Measurements from ENCODE around the gene TPP2.

The TPP2 gene

GRCh38 chr13:102596147-102597028 is at the start of gene TPP2:
Gene TPP2 (plus strand): TSS chr13:102596986. CDS start chr13:102597039, 53 bp downstream.
- H3K79me2 ChIP-seq (ENCODE audit: low read length): peaks cover 78% of the 10 kb centered on the region
- H4K20me1 ChIP-seq (ENCODE audit: insufficient read depth, low read length): peaks cover 36% of the 10 kb centered on the region
- no peaks in the 10 kb centered on the region; the same call in 1 of the 2 replicates for H3K9me3 ChIP-seq (replicated peaks; ENCODE audit: insufficient read depth, low read length)
- peaks cover 36% of the 10 kb centered on the region for H3K4me1 ChIP-seq (ENCODE audit: low read length)
- H3K4me2 ChIP-seq (ENCODE audit: low read depth, low read length): peak within 1 kb of the TSS; percentile 82
- peak; percentile 99 for DNase-seq
- peaks cover 2% of the 10 kb centered on the region; the same call in 1 of the 2 replicates for H3K36me3 ChIP-seq (replicated peaks; ENCODE audit: insufficient read depth, low read length)
- H2AFZ ChIP-seq (ENCODE audit: low read length): peak within 1 kb of the TSS; percentile 47
- no peaks in the 10 kb centered on the region for H3K27me3 ChIP-seq (replicated peaks; ENCODE audit: insufficient read depth, low read length)
- H3K9ac ChIP-seq (ENCODE audit: low read length): peak within 1 kb of the TSS; percentile 99
- H3F3A ChIP-seq (ENCODE audit: insufficient read depth, low read length): peaks cover 51% of the 10 kb centered on the region
- TF ChIP-seq EZH2phosphoT487 (IDR thresholded peaks at IDR 0.05; ENCODE audit: low read length) (no peak), CTCF (IDR thresholded peaks at IDR 0.05; ENCODE audit: low read length) (no peak), EZH2 (optimal IDR thresholded peaks at IDR 0.05; ENCODE audit: low read depth, low read length) (no peak)
- H3K27ac ChIP-seq (ENCODE audit: low read length): peak within 1 kb of the TSS; percentile 99
- no peaks in the 10 kb centered on the region for H3K9me2 ChIP-seq (replicated peaks; ENCODE audit: insufficient read depth, low read length)
- H3K4me3 ChIP-seq (ENCODE audit: low read length): peak within 1 kb of the TSS; percentile 87

GRCh38 chr13:102548811-102549210 is 48.0 kb upstream of the TPP2 start:
- DNase-seq: no peak
- Histone ChIP-seq H3K4me2 (ENCODE audit: low read depth, low read length) (no peak overlapping the region), H3K79me2 (ENCODE audit: low read length) (no peaks in the 10 kb centered on the region), H3K9me3 (replicated peaks; ENCODE audit: insufficient read depth, low read length) (no peaks in the 10 kb centered on the region), H3K4me3 (ENCODE audit: low read length) (no peak overlapping the region), H3F3A (ENCODE audit: insufficient read depth, low read length) (no peaks in the 10 kb centered on the region), H3K27ac (ENCODE audit: low read length) (no peak overlapping the region), H3K9me2 (replicated peaks; ENCODE audit: insufficient read depth, low read length) (no peaks in the 10 kb centered on the region), H2AFZ (ENCODE audit: low read length) (no peak overlapping the region), H3K36me3 (replicated peaks; ENCODE audit: insufficient read depth, low read length) (no peaks in the 10 kb centered on the region), H3K4me1 (ENCODE audit: low read length) (no peaks in the 10 kb centered on the region), H4K20me1 (ENCODE audit: insufficient read depth, low read length) (no peaks in the 10 kb centered on the region), H3K9ac (ENCODE audit: low read length) (no peak overlapping the region), H3K27me3 (replicated peaks; ENCODE audit: insufficient read depth, low read length) (no peaks in the 10 kb centered on the region)
- TF ChIP-seq EZH2phosphoT487 (IDR thresholded peaks at IDR 0.05; ENCODE audit: low read length) (no peak), EZH2 (optimal IDR thresholded peaks at IDR 0.05; ENCODE audit: low read depth, low read length) (no peak), CTCF (IDR thresholded peaks at IDR 0.05; ENCODE audit: low read length) (no peak)

GRCh38 chr13:102550507-102550906 is 46.3 kb upstream of the TPP2 start:
- Histone ChIP-seq H3K9ac (ENCODE audit: low read length) (no peak overlapping the region), H3K4me3 (ENCODE audit: low read length) (no peak overlapping the region), H3K9me2 (replicated peaks; ENCODE audit: insufficient read depth, low read length) (no peaks in the 10 kb centered on the region), H3K36me3 (replicated peaks; ENCODE audit: insufficient read depth, low read length) (no peaks in the 10 kb centered on the region), H3K4me1 (ENCODE audit: low read length) (no peaks in the 10 kb centered on the region), H3K9me3 (replicated peaks; ENCODE audit: insufficient read depth, low read length) (no peaks in the 10 kb centered on the region), H3F3A (ENCODE audit: insufficient read depth, low read length) (no peaks in the 10 kb centered on the region), H4K20me1 (ENCODE audit: insufficient read depth, low read length) (no peaks in the 10 kb centered on the region), H3K79me2 (ENCODE audit: low read length) (no peaks in the 10 kb centered on the region), H3K27me3 (replicated peaks; ENCODE audit: insufficient read depth, low read length) (no peaks in the 10 kb centered on the region), H2AFZ (ENCODE audit: low read length) (no peak overlapping the region), H3K4me2 (ENCODE audit: low read depth, low read length) (no peak overlapping the region), H3K27ac (ENCODE audit: low read length) (no peak overlapping the region)
- DNase-seq: no peak
- no peak for TF ChIP-seq EZH2 (optimal IDR thresholded peaks at IDR 0.05; ENCODE audit: low read depth, low read length)
- no peak for TF ChIP-seq CTCF (IDR thresholded peaks at IDR 0.05; ENCODE audit: low read length)
- TF ChIP-seq EZH2phosphoT487 (IDR thresholded peaks at IDR 0.05; ENCODE audit: low read length): no peak
